GM12878 (cell line): ENCODE measurements around the gene SDK2. TPM values are rescaled to one million over a fixed set of nuclear protein-coding genes. Genes with fewer than 3 reads are reported as not detected.

Source experiments
- BCL11A ChIP-seq: IDR thresholded peaks from 2 replicates; pipeline ENCODE4 v1.6.1; 2011; ENCODE audit warnings: low read depth, low read length
- CHD2 ChIP-seq: IDR thresholded peaks from 2 replicates; pipeline ENCODE4 v1.6.1; 2011; ENCODE audit warnings: low read depth, low read length, improper control_type of control experiment, borderline replicate concordance
- CREM ChIP-seq: IDR thresholded peaks from 2 replicates; pipeline ENCODE4 v1.6.1; 2014; ENCODE audit warnings: antibody characterized with exemption, low read depth
- EED ChIP-seq: sonication (generic); IDR thresholded peaks from 2 replicates; pipeline ENCODE4 v1.6.1; 2016; ENCODE audit warnings: antibody characterized with exemption, low read depth
- HDGF ChIP-seq: fragments of 450-650 bp; IDR thresholded peaks from 2 replicates; pipeline ENCODE4 v1.6.1; 2016; ENCODE audit warnings: antibody characterized with exemption
- KLF5 ChIP-seq: fragments of 450-650 bp; IDR thresholded peaks from 2 replicates; pipeline ENCODE4 v1.6.1; 2014; ENCODE audit warnings: mild to moderate bottlenecking; ENCODE audit not compliant: partially characterized antibody
- LARP7 ChIP-seq: fragments of 450-650 bp; IDR thresholded peaks from 2 replicates; pipeline ENCODE4 v1.6.1; 2017; ENCODE audit warnings: mild to moderate bottlenecking
- MYC ChIP-seq: IDR thresholded peaks from 2 replicates; pipeline ENCODE4 v1.6.1; 2011; ENCODE audit warnings: mild to moderate bottlenecking, low read length, moderate library complexity, inconsistent platforms; ENCODE audit not compliant: insufficient read depth, insufficient replicate concordance, insufficient read length, severe bottlenecking
- POLR2A ChIP-seq: IDR thresholded peaks from 2 replicates; pipeline ENCODE4 v1.6.1; 2011; ENCODE audit warnings: low read depth, mild to moderate bottlenecking, low read length
- POU2F2 ChIP-seq: IDR thresholded peaks from 3 replicates; pipeline ENCODE4 v1.6.1; 2011; ENCODE audit warnings: low read depth, mild to moderate bottlenecking, low read length, borderline replicate concordance
- RAD21 ChIP-seq: IDR thresholded peaks from 2 replicates; pipeline ENCODE4 v1.6.1; 2011; ENCODE audit warnings: mild to moderate bottlenecking, low read depth, low read length, moderate library complexity; ENCODE audit not compliant: insufficient read depth
- SKIL ChIP-seq: fragments of 450-650 bp; IDR thresholded peaks from 2 replicates; pipeline ENCODE4 v1.6.1; 2017; ENCODE audit warnings: mild to moderate bottlenecking, low read depth, inconsistent platforms; ENCODE audit not compliant: poor library complexity, severe bottlenecking
- SREBF2 ChIP-seq: IDR thresholded peaks from 2 replicates; pipeline ENCODE4 v1.6.1; 2012; ENCODE audit warnings: mild to moderate bottlenecking, low read length
- SUZ12 ChIP-seq: fragments of 200-600 bp; sonication (generic); IDR thresholded peaks from one replicate; pipeline ENCODE4 v1.6.1; 2018; ENCODE audit warnings: antibody characterized with exemption, mild to moderate bottlenecking; ENCODE audit not compliant: unreplicated experiment
- ZNF622 ChIP-seq: fragments of 450-650 bp; IDR thresholded peaks from 2 replicates; pipeline ENCODE4 v1.6.1; 2017; ENCODE audit warnings: mild to moderate bottlenecking, inconsistent platforms
- polyA plus RNA-seq, 11 experiments: library from polyadenylated mRNA; depleted of rRNA in 4 of 11; unstranded in 6 of 11; stranded (reverse) in 5 of 11; fragments of >200 nt; fragmentation: Nextera tagmentation in 4 of 11; fragmentation: Illumina TruSeq in 1 of 11; extraction: Ambion mirVana in 4 of 11; extraction: Trizol in 1 of 11; gene quantifications; 1 replicate in 1 of 11; 2 replicates in 10 of 11; pipeline versions ENCODE4 v1.2.1 to v1.2.3, GENCODE V29; 2011 to 2016; ENCODE audit warnings: inconsistent platforms in 2 of 11, missing spikeins in 2 of 11, low read depth in 1 of 11
- total RNA-seq, 4 experiments: library from RNA; depleted of rRNA in 3 of 4; stranded (reverse); fragments of >200 nt in 3 of 4; fragmentation: Illumina TruSeq in 1 of 4; extraction: Trizol in 1 of 4; gene quantifications; 2 replicates each; pipeline versions ENCODE4 v1.2.1 to v1.2.3, GENCODE V29; 2013 to 2021

The SDK2 gene
- total and polyA plus RNA-seq, 10 of the 15 experiments (the other 5 are each of a cell fraction or from before 2014, with no cell fraction given) = 0.03 to 0.08 (median 0.03) TPM; not detected in 7

GRCh38 chr17:73586921-73587602 is 57.2 kb downstream of the SDK2 start (continued):
- TF ChIP-seq LARP7 (no peak), SUZ12 (no peak), EED (no peak), ZNF622 (no peak), KLF5 (no peak), RAD21 (no peak), POLR2A (no peak), CREM (no peak), SREBF2 (no peak), POU2F2 (no peak), SKIL (no peak), HDGF (no peak), BCL11A (no peak), CHD2 (no peak), MYC (no peak)
